GM21381 (cell line): ENCODE measurements around the gene TBC1D22A.

Experiments
- ATAC-seq: cut with Tn5 transposase; IDR thresholded peaks from one replicate; pipeline ENCODE4 v1.9.1; 2021; ENCODE audit warnings: mild to moderate bottlenecking, moderate library complexity; ENCODE audit not compliant: unreplicated experiment

TBC1D22A gene

DNA sequence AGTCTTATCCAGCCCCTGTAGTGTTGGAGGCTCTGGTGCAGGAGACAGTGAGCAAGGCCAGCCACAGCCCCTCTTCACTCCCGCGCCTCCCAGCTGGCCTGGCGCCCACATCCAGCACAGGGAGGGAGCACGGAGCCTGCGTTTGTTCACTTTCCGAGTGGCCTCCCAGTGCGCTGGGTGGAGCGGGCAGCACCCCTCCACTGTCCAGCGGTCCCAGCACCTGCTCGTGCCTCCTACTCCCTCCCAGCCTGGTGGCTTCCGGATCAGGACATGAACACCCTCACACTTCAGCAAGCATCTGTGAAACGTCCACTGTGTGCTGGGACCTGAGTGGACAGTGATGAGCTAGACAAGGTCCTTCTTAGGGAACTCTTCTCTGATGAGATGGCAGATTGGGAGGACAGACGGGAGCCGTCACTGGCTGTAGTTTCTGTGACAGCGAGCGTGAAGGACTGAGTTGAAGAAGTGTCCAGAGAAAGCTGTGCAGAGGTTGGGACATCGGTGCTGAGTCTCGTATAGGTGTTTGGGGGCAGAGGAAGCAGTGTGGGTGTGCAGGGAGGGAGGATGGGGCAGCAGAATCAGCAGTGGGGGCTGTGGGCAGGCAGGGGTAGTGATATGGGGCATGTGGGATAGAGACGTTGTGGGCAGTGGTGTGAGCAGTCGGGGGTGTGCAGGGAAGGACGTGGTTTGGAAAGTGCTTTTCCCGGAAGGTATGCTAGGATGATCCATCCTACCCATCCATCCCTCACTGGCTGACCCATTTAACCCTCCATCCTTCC lies 256.8 kb downstream of the TBC1D22A start:
- ATAC-seq, result no peak

- no peak for ATAC-seq
Measured at GRCh38 chr22:47020166-47020565, 257.7 kb downstream of the TBC1D22A start.

DNA sequence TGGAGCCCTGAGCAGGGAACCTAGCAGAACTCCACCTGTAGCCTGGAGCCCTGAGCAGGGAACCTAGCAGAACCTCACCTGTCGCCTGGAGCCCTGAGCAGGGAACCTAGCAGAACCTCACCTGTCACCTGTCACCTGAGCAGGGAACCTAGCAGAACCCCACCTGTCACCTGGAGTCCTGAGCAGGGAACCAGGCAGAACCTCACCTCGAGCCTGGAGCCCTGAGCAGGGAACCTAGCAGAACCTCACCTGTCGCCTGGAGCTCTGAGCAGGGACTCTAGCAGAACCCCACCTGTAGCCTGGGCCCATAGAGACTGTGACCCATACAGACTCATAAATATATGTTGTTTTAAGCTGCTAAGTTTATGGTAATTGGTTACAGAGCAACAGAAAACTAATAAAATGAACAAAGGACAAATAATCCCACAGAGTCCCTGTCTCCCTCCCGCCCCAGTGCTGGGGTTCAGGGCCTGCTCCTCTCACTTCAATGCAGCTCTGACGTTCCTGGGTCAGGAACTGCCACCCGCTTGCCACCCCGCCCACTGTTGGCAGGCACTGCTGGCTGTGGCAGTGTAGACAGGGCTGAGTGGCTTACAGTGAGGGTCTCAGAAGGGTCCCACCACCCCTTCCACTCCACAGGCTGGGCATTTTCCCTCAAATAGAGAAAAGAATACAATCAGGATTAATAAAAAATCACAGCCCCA lies 259.1 kb downstream of the TBC1D22A start:
- ATAC-seq, result no peak

- ATAC-seq, result no peak
Measured at GRCh38 chr22:47022075-47022473, 259.6 kb downstream of the TBC1D22A start.

DNA sequence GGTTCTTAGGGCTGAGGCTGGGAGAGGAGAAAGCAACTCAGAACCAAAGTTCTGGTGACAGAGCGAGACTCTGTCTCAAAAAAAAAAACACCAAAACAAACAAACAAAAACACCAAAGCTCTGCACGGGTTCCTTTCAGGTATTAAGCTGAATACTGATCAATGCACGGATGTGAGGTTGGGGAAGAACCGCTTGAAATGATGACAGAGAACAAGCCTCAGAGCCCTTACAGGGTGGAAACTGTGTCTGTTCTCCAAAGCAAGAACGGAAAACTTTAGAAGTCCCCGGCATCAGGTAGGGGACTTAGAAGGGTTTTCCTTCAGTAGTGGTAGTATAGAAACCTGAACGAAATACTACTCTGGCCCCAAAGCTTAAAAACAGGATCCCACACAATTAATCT lies 260.0 kb downstream of the TBC1D22A start:
- no peak for ATAC-seq

- no peak for ATAC-seq
Measured at GRCh38 chr22:47023871-47024270, 261.4 kb downstream of the TBC1D22A start.

DNA sequence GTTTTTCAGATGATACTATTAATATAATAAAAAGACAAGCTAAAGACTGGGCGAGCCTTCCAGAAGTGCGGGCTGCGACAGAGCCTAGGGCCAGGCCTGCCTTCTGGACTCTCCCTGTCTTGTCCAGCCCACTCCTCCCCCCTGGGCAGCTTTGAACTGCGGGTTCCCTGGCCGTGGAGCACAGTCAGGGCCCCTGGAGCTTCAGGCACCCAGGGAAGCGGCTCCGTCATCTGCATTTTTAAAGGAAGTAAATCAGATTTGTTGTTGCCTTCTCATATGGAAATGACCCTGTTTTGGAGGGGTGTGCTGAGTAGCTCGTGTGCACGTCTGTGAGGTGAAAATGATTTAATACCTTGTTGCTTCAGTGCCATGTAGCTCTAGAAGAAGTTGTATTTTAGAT lies 265.3 kb downstream of the TBC1D22A start:
- no peak for ATAC-seq

- ATAC-seq, result no peak
Measured at GRCh38 chr22:47029244-47030074, 267.0 kb downstream of the TBC1D22A start.

DNA sequence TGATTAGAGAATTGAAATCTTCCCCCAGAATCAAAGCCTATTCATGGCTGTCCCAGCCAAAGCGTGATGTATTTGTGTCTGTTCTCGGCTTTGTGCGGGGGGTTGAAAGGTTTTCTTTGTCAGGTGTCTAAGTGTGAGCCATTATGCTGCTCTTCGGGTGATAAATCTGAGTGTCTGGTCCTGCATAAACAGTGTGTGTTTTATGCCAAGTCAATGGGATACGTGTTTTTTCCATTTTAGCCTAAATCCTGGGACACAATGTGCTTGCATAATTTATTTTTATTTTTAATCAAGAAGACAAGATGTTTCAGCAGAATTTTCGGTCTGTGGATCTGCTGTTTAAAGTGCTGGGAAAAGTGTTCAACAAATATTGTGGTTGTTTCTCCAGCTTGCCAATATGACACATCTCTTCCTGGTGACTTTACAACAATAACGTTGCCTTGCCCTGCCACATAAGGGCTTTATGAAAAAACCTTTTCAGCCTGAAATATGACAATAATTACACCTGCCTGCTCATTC lies 267.8 kb downstream of the TBC1D22A start:
- no peak for ATAC-seq

DNA sequence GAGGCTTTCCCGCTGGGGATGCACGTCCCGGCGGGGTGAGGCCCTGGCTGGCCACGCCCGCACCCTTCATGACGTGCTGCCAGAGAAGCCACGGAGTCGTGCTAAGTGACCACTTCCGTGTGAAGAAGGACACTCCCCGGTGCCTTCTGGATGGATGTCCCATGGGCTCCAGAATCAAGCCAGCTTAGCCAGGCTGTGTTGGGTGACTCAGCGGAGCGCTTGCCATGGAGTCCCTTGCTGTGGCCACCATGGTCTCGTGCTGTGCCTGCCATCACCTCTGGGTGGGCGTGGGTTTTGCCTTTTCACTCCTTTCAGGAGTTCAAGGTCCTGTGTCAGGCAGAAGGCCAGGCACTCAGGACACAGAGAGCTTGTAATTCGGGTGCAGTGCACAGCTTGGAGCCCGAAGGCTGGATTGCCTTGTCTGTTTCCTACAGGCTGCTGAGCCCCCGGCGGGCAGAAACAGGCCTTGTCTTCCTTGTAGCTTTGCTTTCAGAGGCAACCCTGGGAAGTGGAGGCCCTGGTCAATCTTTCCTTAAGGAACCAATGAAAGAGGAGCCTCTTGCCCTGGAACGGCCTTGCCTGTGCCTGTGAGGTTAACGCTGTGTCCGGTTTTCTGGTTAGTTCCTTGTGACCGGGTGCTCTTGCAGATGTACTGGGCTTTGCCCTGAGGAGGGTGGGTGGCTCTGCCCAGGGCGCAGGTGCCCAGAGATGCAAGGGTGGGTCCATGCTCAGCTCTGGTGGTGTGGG lies 268.6 kb downstream of the TBC1D22A start:
- ATAC-seq, result no peak

GRCh38 chr22:47031628-47031915 lies 269.1 kb downstream of the TBC1D22A start:
- ATAC-seq, result no peak

GRCh38 chr22:47032091-47032943 lies 269.9 kb downstream of the TBC1D22A start:
- ATAC-seq, result no peak

GRCh38 chr22:47032956-47033647 lies 270.7 kb downstream of the TBC1D22A start:
- ATAC-seq, result no peak

GRCh38 chr22:47033648-47034000 lies 271.2 kb downstream of the TBC1D22A start:
- no peak for ATAC-seq

- no peak for ATAC-seq
Measured at GRCh38 chr22:47034076-47034808, 271.8 kb downstream of the TBC1D22A start.

DNA sequence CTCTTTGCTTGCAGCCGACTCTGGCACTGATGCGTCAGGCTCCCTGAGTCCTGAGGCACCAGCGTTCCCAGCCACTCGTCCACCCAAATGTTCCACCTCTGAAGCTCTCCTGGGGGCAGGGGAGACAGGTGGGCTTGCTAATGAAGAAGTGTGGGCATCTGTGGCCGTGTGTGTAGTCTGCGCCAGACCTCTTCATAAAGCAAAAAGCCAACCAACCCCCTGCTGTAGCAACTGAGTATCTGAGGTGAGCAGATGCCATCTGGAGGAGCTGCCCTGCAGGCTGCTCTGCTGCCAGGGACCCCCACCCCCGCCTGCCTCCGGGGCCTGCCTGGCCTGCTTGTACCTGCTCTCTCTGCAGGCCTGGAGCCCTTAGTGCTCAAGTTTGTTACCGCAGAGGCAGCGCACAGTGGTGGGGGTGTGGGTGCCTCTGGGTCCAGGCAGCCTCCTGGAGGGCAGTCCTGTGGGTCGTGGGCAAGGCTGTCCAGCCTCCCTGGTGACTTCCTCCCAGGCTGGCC lies 272.5 kb downstream of the TBC1D22A start:
- ATAC-seq, result no peak

DNA sequence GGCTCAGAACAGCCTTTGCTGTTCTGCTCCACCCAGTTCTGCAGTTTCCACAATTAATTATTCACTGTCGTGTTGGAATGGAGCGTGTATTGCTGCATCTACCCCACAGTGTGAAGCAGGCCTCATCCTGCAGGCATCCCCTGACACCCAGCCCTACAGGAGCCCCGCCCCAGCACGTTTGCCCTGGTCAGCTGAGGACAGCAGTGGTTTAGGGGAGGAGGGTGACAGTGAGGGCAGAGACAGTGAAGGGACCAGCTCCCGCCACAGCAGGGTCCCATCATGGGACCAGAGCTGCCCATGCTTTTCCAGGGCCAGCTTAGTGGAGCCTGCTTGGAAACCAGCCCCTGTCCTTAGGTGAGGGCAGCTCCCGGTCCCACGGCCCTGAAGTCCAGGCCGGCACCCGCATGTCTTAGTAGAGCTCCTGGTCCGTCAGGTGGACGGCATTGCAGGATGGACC lies 273.0 kb downstream of the TBC1D22A start:
- ATAC-seq, result no peak

GRCh38 chr22:47036352-47036751 lies 273.9 kb downstream of the TBC1D22A start:
- no peak for ATAC-seq
